GM18505 (cell line): Measurements from ENCODE around the gene TMEM253.

Experiments
- ATAC-seq: cut with Tn5 transposase; IDR thresholded peaks from one replicate; pipeline ENCODE4 v1.9.1; 2021; ENCODE audit not compliant: unreplicated experiment
- POLR2A ChIP-seq: IDR thresholded peaks from 4 replicates; pipeline ENCODE4 v1.6.1; 2011; ENCODE audit warnings: borderline replicate concordance; ENCODE audit not compliant: insufficient read depth, insufficient read length; ENCODE audit errors: extremely low read depth

Gene TMEM253

GRCh38 chr14:21091821-21092272 is 9.0 kb upstream of the TMEM253 start:
- TF ChIP-seq POLR2A = no peak
- ATAC-seq = no peak

GRCh38 chr14:21092273-21093011 is 8.4 kb upstream of the TMEM253 start:
- ATAC-seq = peak; percentile 89
- TF ChIP-seq POLR2A = no peak

GRCh38 chr14:21093018-21093417 is 7.8 kb upstream of the TMEM253 start:
- ATAC-seq = no peak
- no peak for TF ChIP-seq POLR2A

- TF ChIP-seq POLR2A = no peak
- no peak for ATAC-seq
These were observed 6.8 kb upstream of the TMEM253 start for GRCh38 chr14:21093769-21094681.

GRCh38 chr14:21095430-21096205 is 5.2 kb upstream of the TMEM253 start:
- ATAC-seq = no peak
- TF ChIP-seq POLR2A = no peak

- no peak for ATAC-seq
- no peak for TF ChIP-seq POLR2A
These were observed 4.4 kb upstream of the TMEM253 start for GRCh38 chr14:21096438-21096837.

GRCh38 chr14:21096978-21097635 is 3.8 kb upstream of the TMEM253 start:
- no peak for TF ChIP-seq POLR2A
- ATAC-seq = no peak

GRCh38 chr14:21097636-21098075 is 3.2 kb upstream of the TMEM253 start:
- no peak for ATAC-seq

GRCh38 chr14:21098076-21098891 is 2.6 kb upstream of the TMEM253 start, which contains the start of gene ZNF219:
TSS of gene ZNF219 (minus strand) at chr14:21098655. CDS start at chr14:21093591, 5,064 bp downstream.
- ATAC-seq = no peak
- TF ChIP-seq POLR2A = no peak

More at GRCh38 chr14:21097636-21098075, 3.2 kb upstream of the TMEM253 start:
- no peak for TF ChIP-seq POLR2A

- no peak for ATAC-seq
- no peak for TF ChIP-seq POLR2A
These were observed 1.8 kb upstream of the TMEM253 start for GRCh38 chr14:21098892-21099595.

GRCh38 chr14:21099596-21099985 is 1.3 kb upstream of the TMEM253 start:
- ATAC-seq = no peak
- TF ChIP-seq POLR2A = no peak
